Testis (tissue), 2 donors: ENCODE results near the gene SRCIN1.

ENCODE experiments used
- POLR2A ChIP-seq: fragments of 450-650 bp; IDR thresholded peaks from one replicate; pipeline ENCODE4 v1.6.1; 2017; ENCODE audit warnings: antibody characterized with exemption, mild to moderate bottlenecking, moderate library complexity
- TF ChIP-seq, protein P1 (sequence below), 3 experiments: fragments of 450-650 bp in 2 of 3; fragments of 200-600 bp in 1 of 3; sonication (generic) in 1 of 3; IDR thresholded peaks; one replicate each; pipeline ENCODE4 v1.5.1; 2016 to 2019; ENCODE audit warnings: antibody characterized with exemption in 3 of 3, mild to moderate bottlenecking in 2 of 3, moderate library complexity in 1 of 3

DNA sequence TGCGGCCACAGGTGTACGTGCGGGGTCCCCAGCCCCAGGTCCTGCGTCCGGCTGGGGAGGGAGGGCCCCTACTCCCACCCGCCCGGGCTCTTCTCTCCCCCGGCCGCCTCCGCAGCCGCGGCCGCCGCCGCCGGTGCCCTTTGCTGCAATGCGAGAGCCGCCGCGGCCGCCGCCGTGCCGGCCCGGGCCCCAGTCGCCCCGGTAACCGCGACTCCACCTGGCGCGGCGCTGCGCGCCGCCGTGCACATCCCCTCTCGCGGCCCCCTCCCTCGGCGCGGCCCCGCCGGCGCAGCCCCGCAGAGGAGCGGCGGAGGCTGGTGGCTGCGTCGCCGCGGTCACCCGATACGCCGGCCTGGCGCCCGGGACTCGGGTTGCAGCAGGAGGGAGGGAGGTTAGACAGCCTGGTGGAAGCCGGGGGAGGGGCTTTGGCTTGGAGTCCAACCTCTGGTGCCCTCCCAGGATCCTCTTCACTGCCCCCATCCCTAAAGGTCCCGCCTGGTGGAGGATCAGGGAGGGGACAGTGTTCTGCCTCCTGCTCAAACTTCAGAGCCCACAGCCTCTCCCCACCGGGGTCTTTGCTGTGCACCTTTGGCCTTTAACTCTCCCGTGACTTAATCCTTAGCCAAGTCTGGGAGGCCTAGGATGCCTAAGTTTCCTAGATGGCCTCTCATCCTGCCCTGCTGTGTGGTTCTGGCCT is 32.9 kb downstream of the SRCIN1 start:
- TF ChIP-seq, protein P1, sequence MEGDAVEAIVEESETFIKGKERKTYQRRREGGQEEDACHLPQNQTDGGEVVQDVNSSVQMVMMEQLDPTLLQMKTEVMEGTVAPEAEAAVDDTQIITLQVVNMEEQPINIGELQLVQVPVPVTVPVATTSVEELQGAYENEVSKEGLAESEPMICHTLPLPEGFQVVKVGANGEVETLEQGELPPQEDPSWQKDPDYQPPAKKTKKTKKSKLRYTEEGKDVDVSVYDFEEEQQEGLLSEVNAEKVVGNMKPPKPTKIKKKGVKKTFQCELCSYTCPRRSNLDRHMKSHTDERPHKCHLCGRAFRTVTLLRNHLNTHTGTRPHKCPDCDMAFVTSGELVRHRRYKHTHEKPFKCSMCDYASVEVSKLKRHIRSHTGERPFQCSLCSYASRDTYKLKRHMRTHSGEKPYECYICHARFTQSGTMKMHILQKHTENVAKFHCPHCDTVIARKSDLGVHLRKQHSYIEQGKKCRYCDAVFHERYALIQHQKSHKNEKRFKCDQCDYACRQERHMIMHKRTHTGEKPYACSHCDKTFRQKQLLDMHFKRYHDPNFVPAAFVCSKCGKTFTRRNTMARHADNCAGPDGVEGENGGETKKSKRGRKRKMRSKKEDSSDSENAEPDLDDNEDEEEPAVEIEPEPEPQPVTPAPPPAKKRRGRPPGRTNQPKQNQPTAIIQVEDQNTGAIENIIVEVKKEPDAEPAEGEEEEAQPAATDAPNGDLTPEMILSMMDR (IDR thresholded peaks at IDR 0.05): no peak
- no peak for TF ChIP-seq POLR2A
